Endothelial cell of umbilical vein (primary cell): ENCODE data around the gene THSD4.

Source experiments
- CTCF ChIP-seq, 2 donors: IDR thresholded peaks; 1 replicate in 1 of 2; 2 replicates in 1 of 2; pipeline ENCODE4 v1.5.1; 2011; ENCODE audit warnings: low read length in 2 of 2, mild to moderate bottlenecking in 2 of 2, moderate library complexity in 2 of 2, control low read depth in 1 of 2, inconsistent platforms in 1 of 2, low read depth in 1 of 2; ENCODE audit not compliant: insufficient read depth in 1 of 2; ENCODE audit errors: extremely low read depth in 1 of 2
- JUN ChIP-seq: IDR thresholded peaks from 2 replicates; pipeline ENCODE4 v1.6.1; 2011; ENCODE audit warnings: borderline replicate concordance, low read depth; ENCODE audit not compliant: insufficient read length, insufficient read depth
- POLR2A ChIP-seq: IDR thresholded peaks from 2 replicates; pipeline ENCODE4 v1.6.1; 2012; ENCODE audit warnings: low read depth, mild to moderate bottlenecking, control low read depth, low read length

DNA sequence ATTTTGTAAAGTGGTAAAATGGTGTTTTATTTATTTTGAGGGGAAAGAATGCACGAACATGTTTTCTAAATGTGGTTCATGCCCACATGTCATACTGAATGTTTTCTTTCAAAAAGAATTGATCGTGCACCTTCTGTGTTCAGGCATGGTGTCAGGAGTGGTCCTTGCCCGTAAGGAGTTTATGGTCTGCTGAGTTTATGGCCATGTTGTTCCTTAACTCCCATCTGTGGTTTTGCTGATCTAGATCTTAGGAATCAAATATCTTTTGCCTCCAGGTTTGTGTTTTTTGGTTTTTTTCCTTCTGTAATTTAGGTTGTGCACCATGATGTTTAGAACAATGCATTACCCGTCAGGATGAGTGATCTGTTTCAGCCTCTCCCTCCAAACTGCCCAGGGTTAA, 390.7 kb downstream of the THSD4 start:
- no peak for TF ChIP-seq CTCF (IDR thresholded peaks at IDR 0.05; ENCODE audit: extremely low read depth in 1 of 2, insufficient read depth in 1 of 2, low read depth in 1 of 2, low read length in 2 of 2)
- TF ChIP-seq POLR2A = no peak
- no peak for TF ChIP-seq JUN
